Tibial artery (tissue), 4 donors: Measurements from ENCODE around the gene SPACA5.
A peak's percentile ranks its signal among the peaks of the same experiment; 100 is the strongest.
"Not testable (repeated sequence)": the region's sequence is repeated elsewhere in the genome, so short reads cannot be mapped to it uniquely, and the experiment has no call there.

Experiments
- DNase-seq, 2 donors: peaks; one replicate each; pipeline ENCODE4 v3.0.0-alpha.2; 2019
- H3K27ac ChIP-seq, 2 donors: fragments of 200-600 bp; sonication (generic) in 1 of 2; 1 replicate in 1 of 2; 2 replicates in 1 of 2; pipeline ENCODE4 v1.5.1; 2018 to 2019; ENCODE audit warnings: mild to moderate bottlenecking in 1 of 2
- H3K27me3 ChIP-seq, 2 donors: fragments of 200-600 bp; sonication (generic) in 1 of 2; one replicate each; pipeline versions ENCODE4 v1.5.1 to v1.6.0; 2016 to 2019
- H3K36me3 ChIP-seq, 3 donors: fragments of 200-600 bp; sonication (generic) in 2 of 3; one replicate each; pipeline ENCODE4 v1.5.1; 2016 to 2019; ENCODE audit warnings: mild to moderate bottlenecking in 2 of 3
- H3K4me1 ChIP-seq, 4 donors: fragments of 200-600 bp; sonication (generic) in 2 of 4; 1 replicate in 3 of 4; 2 replicates in 1 of 4; pipeline ENCODE4 v1.5.1; 2016 to 2019
- H3K4me3 ChIP-seq, 2 donors: fragments of 200-600 bp; sonication (generic) in 1 of 2; 1 replicate in 1 of 2; 2 replicates in 1 of 2; pipeline ENCODE4 v1.5.1; 2018 to 2019; ENCODE audit warnings: mild to moderate bottlenecking in 2 of 2
- H3K9me3 ChIP-seq, 3 donors: fragments of 200-600 bp; sonication (generic) in 1 of 3; one replicate each; pipeline ENCODE4 v1.5.1; 2016 to 2019
- CTCF ChIP-seq, 2 experiments: fragments of 200-600 bp in 1 of 2; fragments of 450-650 bp in 1 of 2; IDR thresholded peaks; one replicate each; pipeline ENCODE4 v1.5.1; 2017 to 2019; ENCODE audit warnings: antibody characterized with exemption in 2 of 2, mild to moderate bottlenecking in 1 of 2, moderate library complexity in 1 of 2
- intact Hi-C: fragments of 100-400 bp; cut with DNase I; formaldehyde crosslinking; loops from one replicate; pipeline ENCODE4 v1.15.0; 2023; ENCODE audit warnings: low total_unique reads

Gene SPACA5

GRCh38 chrX:48030237-48030636 lies 23.4 kb downstream of the SPACA5 start:
- Histone ChIP-seq H3K4me1 (no peaks in the 10 kb centered on the region), H3K4me3 (no peak overlapping the region), H3K9me3 (no peaks in the 10 kb centered on the region), H3K27ac (no peak overlapping the region), H3K36me3 (no peaks in the 10 kb centered on the region), H3K27me3 (no peaks in the 10 kb centered on the region)
- intact Hi-C loops = no loop called here
- no peak for TF ChIP-seq CTCF (IDR thresholded peaks at IDR 0.05)
- no peak for DNase-seq

GRCh38 chrX:48030641-48031173 lies 23.9 kb downstream of the SPACA5 start:
- DNase-seq, H3K36me3 ChIP-seq, H3K4me3 ChIP-seq, H3K27me3 ChIP-seq, H3K27ac ChIP-seq, intact Hi-C loops, H3K4me1 ChIP-seq, H3K9me3 ChIP-seq: not testable (repeated sequence)

GRCh38 chrX:48035891-48036290 lies 29.1 kb downstream of the SPACA5 start:
- Histone ChIP-seq H3K9me3 (no peaks in the 10 kb centered on the region), H3K27ac (no peak overlapping the region), H3K27me3 (no peaks in the 10 kb centered on the region), H3K4me1 (no peaks in the 10 kb centered on the region), H3K4me3 (no peak overlapping the region), H3K36me3 (no peaks in the 10 kb centered on the region)
- DNase-seq = no peak
- intact Hi-C loops = no loop called here
- TF ChIP-seq CTCF (IDR thresholded peaks at IDR 0.05) = no peak

- H3K27me3 ChIP-seq = no peaks in the 10 kb centered on the region
- no peak for DNase-seq
- intact Hi-C loops = no loop called here
- no peaks in the 10 kb centered on the region for H3K4me1 ChIP-seq
- no peak overlapping the region for H3K27ac ChIP-seq
- no peaks in the 10 kb centered on the region for H3K36me3 ChIP-seq
- no peak overlapping the region for H3K4me3 ChIP-seq
- no peak for TF ChIP-seq CTCF (IDR thresholded peaks at IDR 0.05)
- H3K9me3 ChIP-seq = no peaks in the 10 kb centered on the region
Measured at GRCh38 chrX:48043056-48043455, 36.3 kb downstream of the SPACA5 start.

GRCh38 chrX:48045410-48046311 lies 38.9 kb downstream of the SPACA5 start:
- no peak overlapping the region for H3K4me3 ChIP-seq
- no peak overlapping the region for H3K27ac ChIP-seq
- H3K36me3 ChIP-seq = no peaks in the 10 kb centered on the region
- peak in 1 of 2 donors; percentile 31 for DNase-seq
- H3K9me3 ChIP-seq = no peaks in the 10 kb centered on the region
- no peaks in the 10 kb centered on the region for H3K4me1 ChIP-seq
- H3K27me3 ChIP-seq = no peaks in the 10 kb centered on the region
- TF ChIP-seq CTCF (IDR thresholded peaks at IDR 0.05) = no peak
- intact Hi-C loops = no loop called here

GRCh38 chrX:48046846-48047245 lies 40.1 kb downstream of the SPACA5 start:
- TF ChIP-seq CTCF (IDR thresholded peaks at IDR 0.05) = no peak
- Histone ChIP-seq H3K4me1 (no peaks in the 10 kb centered on the region), H3K27ac (no peak overlapping the region), H3K36me3 (no peaks in the 10 kb centered on the region), H3K9me3 (no peaks in the 10 kb centered on the region), H3K27me3 (no peaks in the 10 kb centered on the region), H3K4me3 (no peak overlapping the region)
- DNase-seq = no peak
- intact Hi-C loops = no loop called here
